Measurements from ENCODE around the gene ZC3H7B. TPM values are rescaled to one million over a fixed set of nuclear protein-coding genes. Genes with fewer than 3 reads are reported as not detected.

Gene ZC3H7B
- total RNA-seq, 2 donors from 2014 or later, result 56.7 to 79.1 TPM

DNA sequence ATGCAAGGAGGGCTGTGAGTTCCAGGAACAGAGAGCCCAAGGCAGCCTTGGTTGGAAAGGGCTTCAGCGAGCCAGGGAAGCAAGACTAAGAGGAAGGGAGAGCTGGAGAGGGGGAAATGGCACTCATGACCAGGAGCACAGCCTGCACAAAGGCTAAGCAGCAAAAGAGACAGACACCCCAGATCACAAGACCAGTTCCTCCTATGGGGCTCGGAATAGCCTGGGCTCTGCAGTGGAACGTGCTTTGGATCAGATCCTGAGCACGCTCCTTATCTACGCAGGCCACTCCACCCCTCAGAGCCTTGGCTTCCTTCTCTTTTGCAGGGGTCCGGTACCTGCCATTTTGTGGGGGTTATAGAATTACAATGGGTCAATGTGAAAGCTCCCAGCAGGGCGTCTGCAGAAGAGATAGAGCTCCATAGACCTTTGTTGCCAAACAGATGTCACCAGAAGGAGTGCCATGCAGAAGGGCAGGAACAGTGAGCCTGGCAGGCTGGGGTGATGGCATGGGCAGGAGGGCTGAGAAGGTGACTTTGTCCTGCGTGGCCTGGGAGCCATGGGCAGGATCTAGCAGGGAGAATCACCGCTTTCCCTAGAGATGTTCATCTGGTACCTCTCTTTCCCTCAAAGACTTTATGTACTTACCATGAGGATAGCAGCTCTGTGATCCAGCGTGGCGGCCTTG is 33.8 kb downstream of the ZC3H7B start:
- no peak for DNase-seq (ENCODE audit: low spot score)
- no peaks in the 10 kb centered on the region for H3K27me3 ChIP-seq (replicated peaks; ENCODE audit: insufficient read depth)
- no peaks in the 10 kb centered on the region for H3K9me3 ChIP-seq
- no peak for TF ChIP-seq POLR2AphosphoS5 (IDR thresholded peaks at IDR 0.05)
- TF ChIP-seq, protein P1, sequence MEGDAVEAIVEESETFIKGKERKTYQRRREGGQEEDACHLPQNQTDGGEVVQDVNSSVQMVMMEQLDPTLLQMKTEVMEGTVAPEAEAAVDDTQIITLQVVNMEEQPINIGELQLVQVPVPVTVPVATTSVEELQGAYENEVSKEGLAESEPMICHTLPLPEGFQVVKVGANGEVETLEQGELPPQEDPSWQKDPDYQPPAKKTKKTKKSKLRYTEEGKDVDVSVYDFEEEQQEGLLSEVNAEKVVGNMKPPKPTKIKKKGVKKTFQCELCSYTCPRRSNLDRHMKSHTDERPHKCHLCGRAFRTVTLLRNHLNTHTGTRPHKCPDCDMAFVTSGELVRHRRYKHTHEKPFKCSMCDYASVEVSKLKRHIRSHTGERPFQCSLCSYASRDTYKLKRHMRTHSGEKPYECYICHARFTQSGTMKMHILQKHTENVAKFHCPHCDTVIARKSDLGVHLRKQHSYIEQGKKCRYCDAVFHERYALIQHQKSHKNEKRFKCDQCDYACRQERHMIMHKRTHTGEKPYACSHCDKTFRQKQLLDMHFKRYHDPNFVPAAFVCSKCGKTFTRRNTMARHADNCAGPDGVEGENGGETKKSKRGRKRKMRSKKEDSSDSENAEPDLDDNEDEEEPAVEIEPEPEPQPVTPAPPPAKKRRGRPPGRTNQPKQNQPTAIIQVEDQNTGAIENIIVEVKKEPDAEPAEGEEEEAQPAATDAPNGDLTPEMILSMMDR (IDR thresholded peaks at IDR 0.05), result no peak
- no peak for TF ChIP-seq POLR2A (IDR thresholded peaks at IDR 0.05)
- intact Hi-C loops (cut with DNase I), result no loop called here
- no peaks in the 10 kb centered on the region for H3K4me1 ChIP-seq (replicated peaks)
- no peak overlapping the region for H3K27ac ChIP-seq
- H3K36me3 ChIP-seq, result peaks cover 5 to 19% of the 10 kb centered on the region in 2 donors
- 92% methylated on average over 11 of the region's 11 CpGs for WGBS
- no peak overlapping the region for H3K4me3 ChIP-seq

DNA sequence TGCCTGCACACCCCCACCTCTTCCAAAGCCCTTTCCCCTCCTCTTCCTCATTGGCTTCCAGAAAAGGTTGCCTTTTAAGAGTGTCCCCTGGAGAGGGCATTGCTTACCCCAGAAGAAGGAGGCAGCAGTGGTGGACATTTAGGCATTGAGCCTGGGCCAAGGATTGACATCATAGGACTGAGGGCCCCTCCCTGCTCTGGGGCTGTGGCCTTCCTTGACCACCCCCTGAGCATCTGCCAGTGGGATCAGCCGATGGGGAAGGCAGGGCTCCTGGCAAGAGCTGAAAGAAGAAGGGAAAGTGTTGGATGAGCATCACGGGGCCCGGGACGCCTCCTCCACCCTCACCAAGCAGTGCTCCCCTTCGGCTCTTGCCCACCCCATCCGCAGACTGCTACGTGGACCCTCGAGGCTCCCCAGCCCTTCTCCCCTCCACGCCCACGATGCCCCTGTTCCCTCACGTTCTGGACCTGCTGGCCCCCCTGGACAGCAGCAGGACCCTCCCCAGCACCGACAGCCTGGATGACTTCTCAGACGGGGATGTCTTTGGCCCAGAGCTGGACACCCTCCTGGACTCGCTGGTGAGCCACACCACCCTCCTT is 37.4 kb downstream of the ZC3H7B start:
- Histone ChIP-seq H3K4me3 (no peak overlapping the region), H3K27me3 (replicated peaks; ENCODE audit: insufficient read depth) (no peaks in the 10 kb centered on the region), H3K4me1 (replicated peaks) (no peaks in the 10 kb centered on the region), H3K9me3 (no peaks in the 10 kb centered on the region), H3K27ac (no peak overlapping the region), H3K36me3 (peaks cover 7 to 17% of the 10 kb centered on the region in 2 donors)
- WGBS, result 89% methylated on average over 14 of the region's 14 CpGs
- no peak for TF ChIP-seq POLR2A (IDR thresholded peaks at IDR 0.05)
- TF ChIP-seq, protein P1 (IDR thresholded peaks at IDR 0.05), result no peak
- no peak for TF ChIP-seq POLR2AphosphoS5 (IDR thresholded peaks at IDR 0.05)
- intact Hi-C loops (cut with DNase I), result no loop called here
- no peak for DNase-seq (ENCODE audit: low spot score)

DNA sequence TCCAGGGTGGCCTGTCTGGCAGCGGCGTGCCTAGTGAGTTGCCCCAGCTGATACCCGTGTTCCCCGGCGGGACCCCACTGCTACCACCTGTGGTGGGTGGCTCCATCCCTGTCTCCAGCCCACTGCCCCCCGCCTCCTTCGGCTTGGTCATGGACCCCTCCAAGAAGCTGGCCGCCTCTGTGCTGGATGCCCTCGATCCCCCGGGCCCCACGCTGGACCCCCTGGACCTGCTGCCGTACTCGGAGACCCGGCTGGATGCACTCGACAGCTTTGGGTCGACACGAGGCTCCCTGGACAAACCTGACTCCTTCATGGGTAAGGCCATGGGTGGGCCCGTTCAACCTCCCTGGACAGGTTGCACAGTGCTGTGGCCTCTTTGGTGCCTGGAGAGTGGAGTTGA is 38.5 kb downstream of the ZC3H7B start:
- WGBS, result 90% methylated on average over 18 of the region's 18 CpGs
- Histone ChIP-seq H3K36me3 (peaks cover 8 to 26% of the 10 kb centered on the region in 2 donors), H3K9me3 (no peaks in the 10 kb centered on the region), H3K4me3 (no peak overlapping the region), H3K27me3 (replicated peaks; ENCODE audit: insufficient read depth) (no peaks in the 10 kb centered on the region), H3K4me1 (replicated peaks) (no peaks in the 10 kb centered on the region), H3K27ac (no peak overlapping the region)
- TF ChIP-seq, protein P1 (IDR thresholded peaks at IDR 0.05), result no peak
- TF ChIP-seq POLR2AphosphoS5 (IDR thresholded peaks at IDR 0.05) (no peak), POLR2A (IDR thresholded peaks at IDR 0.05) (no peak)
- no peak for DNase-seq (ENCODE audit: low spot score)
- intact Hi-C loops (cut with DNase I), result no loop called here

DNA sequence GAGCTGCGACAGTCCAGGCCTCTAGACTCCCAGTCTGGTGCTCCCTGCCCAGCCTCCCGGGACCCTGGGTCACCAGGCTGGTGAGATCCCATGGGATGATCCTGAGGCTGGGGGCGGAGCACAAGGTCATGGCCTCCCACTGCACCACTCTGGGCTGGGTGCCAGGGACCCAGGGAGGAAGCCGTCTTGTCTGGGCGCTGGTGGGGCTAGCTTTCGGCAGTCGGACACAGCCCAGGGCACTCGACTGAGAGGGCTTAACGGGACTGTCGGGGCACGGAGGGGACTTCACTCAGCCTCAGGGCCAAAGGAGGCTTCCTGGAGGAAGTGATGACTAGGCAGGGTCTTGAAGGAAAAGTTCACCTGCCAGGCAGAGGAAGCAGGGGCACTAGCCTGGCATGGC is 39.0 kb downstream of the ZC3H7B start:
- 78% methylated on average over 11 of the region's 11 CpGs for WGBS
- no peak overlapping the region for H3K27ac ChIP-seq
- no peaks in the 10 kb centered on the region for H3K4me1 ChIP-seq (replicated peaks)
- intact Hi-C loops (cut with DNase I), result no loop called here
- H3K27me3 ChIP-seq (replicated peaks; ENCODE audit: insufficient read depth), result no peaks in the 10 kb centered on the region
- H3K36me3 ChIP-seq, result peaks cover 8 to 26% of the 10 kb centered on the region in 2 donors
- no peak for TF ChIP-seq POLR2AphosphoS5 (IDR thresholded peaks at IDR 0.05)
- TF ChIP-seq, protein P1 (IDR thresholded peaks at IDR 0.05), result no peak
- DNase-seq (ENCODE audit: low spot score), result no peak
- no peak overlapping the region for H3K4me3 ChIP-seq
- H3K9me3 ChIP-seq, result no peaks in the 10 kb centered on the region

DNA sequence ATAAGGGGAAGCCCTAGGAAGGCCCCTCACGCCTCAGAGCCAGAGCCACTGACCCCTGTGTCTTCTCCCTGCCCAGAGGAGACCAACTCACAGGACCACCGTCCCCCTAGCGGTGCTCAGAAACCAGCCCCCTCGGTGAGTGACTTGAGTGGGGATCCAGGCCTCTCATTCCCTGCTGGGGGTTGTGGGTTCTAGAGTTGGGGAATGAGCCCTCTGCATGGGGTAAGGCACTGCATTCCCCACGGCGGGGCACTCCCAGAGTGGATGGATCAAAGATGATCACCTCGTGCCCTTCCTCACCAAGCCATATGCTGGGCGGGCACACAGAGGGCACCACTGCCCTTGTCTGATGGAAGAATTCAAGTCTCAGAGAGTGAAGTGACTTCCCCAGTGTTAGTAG is 39.7 kb downstream of the ZC3H7B start:
- WGBS, result 91% methylated on average over 8 of the region's 8 CpGs
- intact Hi-C loops (cut with DNase I), result no loop called here
- no peaks in the 10 kb centered on the region for H3K9me3 ChIP-seq
- peaks cover 8 to 26% of the 10 kb centered on the region in 2 donors for H3K36me3 ChIP-seq
- H3K4me3 ChIP-seq, result no peak overlapping the region
- no peaks in the 10 kb centered on the region for H3K27me3 ChIP-seq (replicated peaks; ENCODE audit: insufficient read depth)
- TF ChIP-seq POLR2AphosphoS5 (IDR thresholded peaks at IDR 0.05) (no peak), POLR2A (IDR thresholded peaks at IDR 0.05) (no peak)
- TF ChIP-seq, protein P1 (IDR thresholded peaks at IDR 0.05), result no peak
- H3K4me1 ChIP-seq (replicated peaks), result no peaks in the 10 kb centered on the region
- no peak overlapping the region for H3K27ac ChIP-seq
- DNase-seq (ENCODE audit: low spot score), result no peak

Data from prostate gland (tissue), 2 donors.